HEK293 (cell line): Measurements from ENCODE around the gene FTL.

ENCODE experiments used
- GLIS1 ChIP-seq: fragments of 450-650 bp; formaldehyde crosslinking; IDR thresholded peaks from 2 replicates; pipeline ENCODE4 v1.5.1; 2016; ENCODE audit warnings: missing biosample characterization, missing genetic modification characterization
- GLIS2 ChIP-seq: fragments of 450-650 bp; formaldehyde crosslinking; IDR thresholded peaks from 2 replicates; pipeline ENCODE4 v1.5.1; 2016; ENCODE audit warnings: missing biosample characterization, missing genetic modification characterization
- KLF1 ChIP-seq: fragments of 450-650 bp; formaldehyde crosslinking; IDR thresholded peaks from 2 replicates; pipeline ENCODE4 v1.5.1; 2016; ENCODE audit warnings: missing biosample characterization, missing genetic modification characterization
- KLF10 ChIP-seq: fragments of 450-650 bp; IDR thresholded peaks from 2 replicates; pipeline ENCODE4 v1.5.1; 2018; ENCODE audit warnings: missing biosample characterization, mild to moderate bottlenecking, missing genetic modification characterization
- KLF16 ChIP-seq: fragments of 450-650 bp; formaldehyde crosslinking; IDR thresholded peaks from 2 replicates; pipeline ENCODE4 v1.5.1; 2017; ENCODE audit warnings: missing biosample characterization, missing genetic modification characterization
- KLF8 ChIP-seq: fragments of 450-650 bp; formaldehyde crosslinking; IDR thresholded peaks from 2 replicates; pipeline ENCODE4 v1.5.1; 2016; ENCODE audit warnings: missing biosample characterization, missing genetic modification characterization
- PATZ1 ChIP-seq: fragments of 450-650 bp; formaldehyde crosslinking; IDR thresholded peaks from 2 replicates; pipeline ENCODE4 v1.5.1; 2016; ENCODE audit warnings: missing biosample characterization, missing genetic modification characterization
- SP3 ChIP-seq: fragments of 450-650 bp; formaldehyde crosslinking; IDR thresholded peaks from 2 replicates; pipeline ENCODE4 v1.5.1; 2016; ENCODE audit warnings: missing biosample characterization, missing genetic modification characterization
- WT1 ChIP-seq: fragments of 450-650 bp; formaldehyde crosslinking; IDR thresholded peaks from 2 replicates; pipeline ENCODE4 v1.5.1; 2016; ENCODE audit warnings: missing biosample characterization, missing genetic modification characterization
- ZBTB10 ChIP-seq: fragments of 450-650 bp; formaldehyde crosslinking; IDR thresholded peaks from 2 replicates; pipeline ENCODE4 v1.5.1; 2016; ENCODE audit warnings: missing biosample characterization, missing genetic modification characterization
- ZBTB17 ChIP-seq: fragments of 450-650 bp; formaldehyde crosslinking; IDR thresholded peaks from 2 replicates; pipeline ENCODE4 v1.5.1; 2016; ENCODE audit warnings: missing biosample characterization, missing genetic modification characterization
- ZBTB8A ChIP-seq: fragments of 450-650 bp; formaldehyde crosslinking; IDR thresholded peaks from 2 replicates; pipeline ENCODE4 v1.5.1; 2016; ENCODE audit warnings: missing biosample characterization, missing genetic modification characterization
- ZEB2 ChIP-seq: fragments of 450-650 bp; formaldehyde crosslinking; IDR thresholded peaks from 2 replicates; pipeline ENCODE4 v1.5.1; 2016; ENCODE audit warnings: missing biosample characterization, missing genetic modification characterization
- ZNF18 ChIP-seq: fragments of 450-650 bp; formaldehyde crosslinking; IDR thresholded peaks from 2 replicates; pipeline ENCODE4 v1.5.1; 2016; ENCODE audit warnings: missing biosample characterization, missing genetic modification characterization
- ZNF2 ChIP-seq: fragments of 450-650 bp; formaldehyde crosslinking; IDR thresholded peaks from 2 replicates; pipeline ENCODE4 v1.5.1; 2016; ENCODE audit warnings: missing biosample characterization, missing genetic modification characterization
- ZNF24 ChIP-seq: fragments of 450-650 bp; formaldehyde crosslinking; IDR thresholded peaks from 2 replicates; pipeline ENCODE4 v1.5.1; 2016; ENCODE audit warnings: missing biosample characterization, missing genetic modification characterization
- ZNF391 ChIP-seq: fragments of 450-650 bp; formaldehyde crosslinking; IDR thresholded peaks from 2 replicates; pipeline ENCODE4 v1.5.1; 2016; ENCODE audit warnings: low read depth, missing biosample characterization, missing genetic modification characterization, borderline replicate concordance
- ZNF394 ChIP-seq: fragments of 450-650 bp; formaldehyde crosslinking; IDR thresholded peaks from 2 replicates; pipeline ENCODE4 v1.5.1; 2016; ENCODE audit warnings: missing biosample characterization, missing genetic modification characterization, mild to moderate bottlenecking, moderate library complexity, borderline replicate concordance
- ZNF518A ChIP-seq: fragments of 450-650 bp; formaldehyde crosslinking; conservative IDR thresholded peaks from 2 replicates; pipeline ENCODE4 v1.5.1; 2016; ENCODE audit warnings: low read depth, missing biosample characterization, missing genetic modification characterization
- ZNF529 ChIP-seq: fragments of 450-650 bp; formaldehyde crosslinking; IDR thresholded peaks from 2 replicates; pipeline ENCODE4 v1.5.1; 2017; ENCODE audit warnings: missing genetic modification characterization, missing biosample characterization; ENCODE audit not compliant: insufficient replicate concordance
- ZNF530 ChIP-seq: fragments of 450-650 bp; formaldehyde crosslinking; IDR thresholded peaks from 2 replicates; pipeline ENCODE4 v1.5.1; 2016; ENCODE audit warnings: low read depth, missing biosample characterization, missing genetic modification characterization
- ZNF610 ChIP-seq: fragments of 450-650 bp; formaldehyde crosslinking; IDR thresholded peaks from 2 replicates; pipeline ENCODE4 v1.5.1; 2016; ENCODE audit warnings: missing biosample characterization, missing genetic modification characterization, borderline replicate concordance
- ZNF645 ChIP-seq: fragments of 450-650 bp; formaldehyde crosslinking; IDR thresholded peaks from 2 replicates; pipeline ENCODE4; 2016; ENCODE audit warnings: missing biosample characterization, missing genetic modification characterization
- ZNF664 ChIP-seq: fragments of 450-650 bp; formaldehyde crosslinking; IDR thresholded peaks from 2 replicates; pipeline ENCODE4 v1.5.1; 2016; ENCODE audit warnings: missing biosample characterization, missing genetic modification characterization
- ZNF747 ChIP-seq: fragments of 450-650 bp; formaldehyde crosslinking; IDR thresholded peaks from 2 replicates; pipeline ENCODE4 v1.5.1; 2016; ENCODE audit warnings: missing biosample characterization, missing genetic modification characterization
- ZNF792 ChIP-seq: fragments of 450-650 bp; formaldehyde crosslinking; IDR thresholded peaks from 2 replicates; pipeline ENCODE4 v1.5.1; 2016; ENCODE audit warnings: missing biosample characterization, missing genetic modification characterization
- ZSCAN23 ChIP-seq: fragments of 450-650 bp; formaldehyde crosslinking; IDR thresholded peaks from 2 replicates; pipeline ENCODE4 v1.5.1; 2016; ENCODE audit warnings: missing biosample characterization, missing genetic modification characterization

The FTL gene

GRCh38 chr19:48963371-48964204, 1.5 kb upstream of the FTL start (continued):
- TF ChIP-seq WT1 (tag by site-specific recombination) (peak; percentile 64), ZNF24 (tag by site-specific recombination) (0 out of 2 replicates have a peak, but pooled peaks have one; percentile 72), ZNF2 (tag by site-specific recombination) (peak; percentile 27; the same call in 1 of the 2 replicates), KLF10 (tag by site-specific recombination) (peak; percentile 92), KLF16 (tag by site-specific recombination) (peak; percentile 95), GLIS1 (tag by site-specific recombination) (peak; percentile 86), ZBTB8A (peak; percentile 91), ZNF747 (no peak), KLF8 (tag by site-specific recombination) (peak; percentile 95), ZEB2 (tag by site-specific recombination) (peak; percentile 94), KLF1 (tag by site-specific recombination) (peak; percentile 62), SP3 (tag by site-specific recombination) (peak; percentile 73), ZNF391 (tag by site-specific recombination) (peak; percentile 89), ZNF530 (tag by site-specific recombination) (no peak), ZNF394 (tag by site-specific recombination) (peak; percentile 46; the same call in 1 of the 2 replicates), ZBTB17 (tag by site-specific recombination) (peak; percentile 94), ZNF18 (tag by site-specific recombination) (no peak), ZNF792 (no peak), ZNF529 (tag by site-specific recombination) (no peak), ZSCAN23 (tag by site-specific recombination) (peak; percentile 87), GLIS2 (peak; percentile 96), ZNF645 (tag by site-specific recombination) (0 out of 2 replicates have a peak, but pooled peaks have one; percentile 57), ZNF664 (tag by site-specific recombination) (0 out of 2 replicates have a peak, but pooled peaks have one; percentile 31), ZNF518A (tag by site-specific recombination) (peak; percentile 29; the same call in 1 of the 2 replicates), ZBTB10 (tag by site-specific recombination) (peak; percentile 98), PATZ1 (peak; percentile 99), ZNF610 (tag by site-specific recombination) (no peak)
